Karpas-422 (cell line): ENCODE measurements around the gene GLOD5. TPM values are rescaled to one million over a fixed set of nuclear protein-coding genes. Genes with fewer than 3 reads are reported as not detected.
"Not testable (repeated sequence)": the region's sequence is repeated elsewhere in the genome, so short reads cannot be mapped to it uniquely, and the experiment has no call there.

Experiments
- DNase-seq: peaks from one replicate; pipeline ENCODE4 v3.0.0-alpha.2; 2015
- H2AFZ ChIP-seq: fragments of 200-600 bp; sonication (generic); 2 replicates; pipeline ENCODE4 v1.6.1; 2014; ENCODE audit warnings: antibody characterized with exemption, low read length, mixed read lengths
- H3K27ac ChIP-seq: fragments of 200-600 bp; sonication (generic); 2 replicates; pipeline ENCODE4 v1.5.1; 2014; ENCODE audit warnings: mild to moderate bottlenecking, low read length, moderate library complexity
- H3K27me3 ChIP-seq: fragments of 200-600 bp; sonication (generic); 2 replicates; pipeline ENCODE4 v1.6.1; 2014; ENCODE audit warnings: low read length, mixed read lengths
- H3K36me3 ChIP-seq: fragments of 200-600 bp; sonication (generic); 2 replicates; pipeline ENCODE4 v1.6.1; 2014; ENCODE audit warnings: low read length, mixed read lengths; ENCODE audit not compliant: insufficient read depth
- H3K4me1 ChIP-seq: fragments of 200-600 bp; sonication (generic); 2 replicates; pipeline ENCODE4 v1.6.1; 2014; ENCODE audit warnings: mild to moderate bottlenecking, low read length, mixed read lengths
- H3K4me2 ChIP-seq: fragments of 200-600 bp; sonication (generic); 2 replicates; pipeline ENCODE4 v1.6.1; 2014; ENCODE audit warnings: low read length, low read depth, mild to moderate bottlenecking; ENCODE audit not compliant: poor library complexity, severe bottlenecking
- H3K4me3 ChIP-seq: fragments of 200-600 bp; sonication (generic); 2 replicates; pipeline ENCODE4 v1.5.1; 2014; ENCODE audit warnings: mild to moderate bottlenecking, antibody characterized with exemption, low read length, mixed read lengths
- H3K79me2 ChIP-seq: fragments of 200-600 bp; sonication (generic); 2 replicates; pipeline ENCODE4 v1.6.1; 2014; ENCODE audit warnings: mild to moderate bottlenecking, low read length, mixed read lengths
- H3K9ac ChIP-seq: fragments of 200-600 bp; sonication (generic); 2 replicates; pipeline ENCODE4 v1.6.0; 2014; ENCODE audit warnings: low read length
- H3K9me2 ChIP-seq: fragments of 200-600 bp; sonication (generic), shearing (Covaris generic); replicated peaks from 2 replicates; pipeline ENCODE4 v1.6.0; 2014; ENCODE audit warnings: mild to moderate bottlenecking, low read length, moderate library complexity; ENCODE audit not compliant: insufficient read depth
- H3K9me3 ChIP-seq: fragments of 300-700, 200-600 bp; sonication (generic); 2 replicates; pipeline ENCODE4 v1.6.1; 2014; ENCODE audit warnings: low read length, mixed read lengths
- H4K20me1 ChIP-seq: fragments of 200-600 bp; sonication (generic); 2 replicates; pipeline ENCODE4 v1.6.1; 2014; ENCODE audit warnings: mild to moderate bottlenecking, antibody characterized with exemption, low read length, low read depth; ENCODE audit not compliant: insufficient read depth
- small RNA-seq: library from RNA; depleted of rRNA; stranded (forward); fragments of <200 nt; gene quantifications from one replicate; pipeline ENCODE3, GENCODE V24; 2014
- total RNA-seq: library from RNA; depleted of rRNA; stranded (reverse); fragments of >200 nt; shearing (Covaris generic); gene quantifications from 2 replicates; pipeline ENCODE4 v1.2.3, GENCODE V29; 2014; ENCODE audit warnings: low replicate concordance; rRNA removed

GLOD5 gene
- total RNA-seq, 1 experiment from 2014 or later = not detected

DNA sequence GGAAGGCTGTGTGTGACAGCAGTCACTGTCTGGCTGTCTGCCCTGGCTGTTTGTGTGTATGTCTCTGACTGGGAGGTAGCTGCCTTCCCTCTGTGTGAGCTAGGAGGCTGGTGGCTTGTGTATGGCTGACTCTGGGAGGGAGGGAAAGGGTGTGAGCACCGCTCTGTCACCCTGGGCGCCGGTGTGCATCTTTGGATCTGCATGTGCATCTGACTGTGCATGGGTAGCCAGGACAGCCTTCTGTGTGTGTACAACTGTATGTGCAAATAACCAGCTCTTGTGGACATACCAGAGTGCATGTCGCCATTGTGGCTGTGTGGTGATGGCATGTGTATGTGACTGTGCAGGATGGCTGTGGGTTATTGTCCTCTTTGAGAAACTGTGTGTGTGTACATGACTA is 57.3 kb downstream of the GLOD5 start:
- DNase-seq = no peak
- H3K27me3 ChIP-seq = no peaks in the 10 kb centered on the region
- H3K36me3 ChIP-seq = no peaks in the 10 kb centered on the region

DNA sequence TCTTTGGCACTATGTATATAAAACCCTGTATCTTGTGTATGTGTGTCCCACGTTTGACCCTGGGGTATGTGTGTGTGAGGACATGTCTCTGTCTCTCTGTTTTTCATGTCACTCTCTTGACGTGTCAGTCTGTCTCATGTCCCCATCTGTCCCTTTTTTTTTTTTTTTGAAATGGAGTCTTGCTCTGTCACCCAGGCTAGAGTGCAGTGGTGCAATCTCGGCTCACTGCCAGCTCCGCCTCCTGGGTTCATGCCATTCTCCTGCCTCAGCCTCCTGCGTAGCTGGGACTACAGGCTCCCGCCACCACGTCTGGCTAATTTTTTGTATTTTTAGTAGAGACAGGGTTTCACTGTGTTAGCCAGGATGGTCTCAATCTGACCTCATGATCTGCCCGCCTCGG is 57.8 kb downstream of the GLOD5 start:
- H3K4me3 ChIP-seq, H3K4me1 ChIP-seq, H3K9me3 ChIP-seq, H4K20me1 ChIP-seq, H3K9me2 ChIP-seq, H3K9ac ChIP-seq, H3K27me3 ChIP-seq, H3K27ac ChIP-seq, H3K36me3 ChIP-seq, DNase-seq, H3K4me2 ChIP-seq, H2AFZ ChIP-seq, H3K79me2 ChIP-seq: not testable (repeated sequence)

More for the DNA sequence above, 57.3 kb downstream of the GLOD5 start:
- H3K79me2 ChIP-seq = no peaks in the 10 kb centered on the region
- H3K27ac ChIP-seq = no peak overlapping the region
- H3K9me3 ChIP-seq = no peaks in the 10 kb centered on the region
- no peak overlapping the region for H3K9ac ChIP-seq
- H3K9me2 ChIP-seq = no peaks in the 10 kb centered on the region
- no peak overlapping the region for H2AFZ ChIP-seq
- H3K4me2 ChIP-seq = no peak overlapping the region
- no peaks in the 10 kb centered on the region for H3K4me1 ChIP-seq
- no peak overlapping the region for H3K4me3 ChIP-seq
- H4K20me1 ChIP-seq = no peaks in the 10 kb centered on the region

DNA sequence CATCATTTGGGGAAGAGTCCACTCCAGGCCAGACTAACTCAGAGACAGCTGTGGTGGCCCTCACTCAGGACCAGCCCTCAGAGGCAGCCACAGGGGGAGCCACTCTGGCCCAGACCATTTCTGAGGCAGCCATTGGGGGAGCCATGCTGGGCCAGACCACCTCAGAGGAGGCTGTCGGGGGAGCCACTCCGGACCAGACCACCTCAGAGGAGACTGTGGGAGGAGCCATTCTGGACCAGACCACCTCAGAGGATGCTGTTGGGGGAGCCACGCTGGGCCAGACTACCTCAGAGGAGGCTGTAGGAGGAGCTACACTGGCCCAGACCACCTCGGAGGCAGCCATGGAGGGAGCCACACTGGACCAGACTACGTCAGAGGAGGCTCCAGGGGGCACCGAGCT is 61.5 kb downstream of the GLOD5 start:
- Histone ChIP-seq H3K27me3 (no peaks in the 10 kb centered on the region), H3K36me3 (no peaks in the 10 kb centered on the region), H3K27ac (no peak overlapping the region), H3K4me2 (no peak overlapping the region), H3K79me2 (no peaks in the 10 kb centered on the region), H3K9ac (no peak overlapping the region), H3K9me2 (no peaks in the 10 kb centered on the region), H4K20me1 (no peaks in the 10 kb centered on the region), H3K9me3 (no peaks in the 10 kb centered on the region), H3K4me3 (no peak overlapping the region), H3K4me1 (no peaks in the 10 kb centered on the region), H2AFZ (no peak overlapping the region)
- no peak for DNase-seq

Small RNA genes lying within 50 kb of the gene (small RNA-seq; reads per million reads assigned to genes)
- gene RNU6-1056P (not detected), gene RNU6-29P (not detected)

Other genes starting within 250 kb of the GLOD5 start
- gene EBP, start 239.9 kb upstream of the GLOD5 start, total RNA-seq = 50.2 and 90.6 TPM in 2 replicates
- 3.1 and 14.4 TPM in 2 replicates for gene TBC1D25, start 222.0 kb upstream of the GLOD5 start, total RNA-seq
- 176 and 183 TPM in 2 replicates for gene RBM3, start 187.3 kb upstream of the GLOD5 start, total RNA-seq
- 35.5 and 53.4 TPM in 2 replicates for gene WDR13, start 164.3 kb upstream of the GLOD5 start, total RNA-seq
- gene WAS, start 77.9 kb upstream of the GLOD5 start, total RNA-seq = 63.4 and 83.6 TPM in 2 replicates
- gene SUV39H1, start 65.0 kb upstream of the GLOD5 start, total RNA-seq = 9.5 and 12.2 TPM in 2 replicates
- not detected in 2 replicates for gene GATA1, start 24.8 kb downstream of the GLOD5 start, total RNA-seq
- 25.1 and 38.7 TPM in 2 replicates for gene HDAC6, start 40.3 kb downstream of the GLOD5 start, total RNA-seq
- not detected in 2 replicates for gene ERAS, start 64.8 kb downstream of the GLOD5 start, total RNA-seq
- gene PCSK1N, start 73.9 kb downstream of the GLOD5 start, total RNA-seq = not detected in 2 replicates
- 84.5 and 108 TPM in 2 replicates for gene TIMM17B, start 136.0 kb downstream of the GLOD5 start, total RNA-seq
- gene PQBP1, start 136.2 kb downstream of the GLOD5 start, total RNA-seq = 40.3 and 78.0 TPM in 2 replicates
- gene SLC35A2, start 149.9 kb downstream of the GLOD5 start, total RNA-seq = 12.7 and 15.1 TPM in 2 replicates
- gene PIM2, start 157.3 kb downstream of the GLOD5 start, total RNA-seq = 23.1 and 33.8 TPM in 2 replicates
- 36.2 and 57.4 TPM in 2 replicates for gene OTUD5, start 195.9 kb downstream of the GLOD5 start, total RNA-seq
- gene KCND1, start 210.1 kb downstream of the GLOD5 start, total RNA-seq = 2.2 and 2.6 TPM in 2 replicates
- gene GRIPAP1, start 240.5 kb downstream of the GLOD5 start, total RNA-seq = 18.0 and 37.6 TPM in 2 replicates